ENCODE measurements around the gene SCFD2.

DNA sequence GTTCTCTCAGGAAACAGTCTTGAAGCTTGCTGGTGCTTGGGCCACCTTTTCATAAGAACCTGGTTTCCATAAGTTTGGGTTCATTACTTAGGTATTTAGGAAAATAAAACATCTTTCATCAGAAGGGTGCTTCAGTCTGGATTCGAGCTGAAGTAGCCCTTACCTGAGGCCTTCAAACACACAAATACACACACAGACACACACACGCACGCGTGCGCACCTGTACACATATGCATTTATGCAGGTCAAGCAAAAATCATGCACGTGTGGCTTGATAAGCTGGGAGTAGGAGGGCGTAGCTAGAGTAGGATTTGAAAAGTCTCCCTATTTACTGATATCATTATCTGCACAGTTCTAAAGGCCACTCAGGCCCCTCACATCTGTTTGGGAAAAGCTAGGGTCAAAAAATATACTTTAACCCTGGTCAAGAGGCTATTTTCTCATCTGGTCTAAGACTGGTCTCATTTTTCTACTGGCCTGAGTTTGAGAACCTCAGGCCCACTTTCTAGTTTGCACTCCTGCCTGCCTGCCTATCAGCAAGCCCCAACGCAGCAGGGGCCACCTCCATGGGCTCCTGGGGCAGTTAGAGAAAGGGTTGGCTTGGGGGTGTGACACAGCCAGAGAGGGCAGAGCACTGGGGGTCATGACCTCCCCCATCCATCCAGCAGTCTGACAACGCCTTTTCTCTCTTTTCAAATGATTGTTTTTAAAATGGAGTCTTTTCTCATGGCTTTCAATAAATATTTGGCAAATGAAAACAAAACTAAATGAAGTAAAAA is 439.5 kb downstream of the SCFD2 start:
- TF ChIP-seq, protein P1, sequence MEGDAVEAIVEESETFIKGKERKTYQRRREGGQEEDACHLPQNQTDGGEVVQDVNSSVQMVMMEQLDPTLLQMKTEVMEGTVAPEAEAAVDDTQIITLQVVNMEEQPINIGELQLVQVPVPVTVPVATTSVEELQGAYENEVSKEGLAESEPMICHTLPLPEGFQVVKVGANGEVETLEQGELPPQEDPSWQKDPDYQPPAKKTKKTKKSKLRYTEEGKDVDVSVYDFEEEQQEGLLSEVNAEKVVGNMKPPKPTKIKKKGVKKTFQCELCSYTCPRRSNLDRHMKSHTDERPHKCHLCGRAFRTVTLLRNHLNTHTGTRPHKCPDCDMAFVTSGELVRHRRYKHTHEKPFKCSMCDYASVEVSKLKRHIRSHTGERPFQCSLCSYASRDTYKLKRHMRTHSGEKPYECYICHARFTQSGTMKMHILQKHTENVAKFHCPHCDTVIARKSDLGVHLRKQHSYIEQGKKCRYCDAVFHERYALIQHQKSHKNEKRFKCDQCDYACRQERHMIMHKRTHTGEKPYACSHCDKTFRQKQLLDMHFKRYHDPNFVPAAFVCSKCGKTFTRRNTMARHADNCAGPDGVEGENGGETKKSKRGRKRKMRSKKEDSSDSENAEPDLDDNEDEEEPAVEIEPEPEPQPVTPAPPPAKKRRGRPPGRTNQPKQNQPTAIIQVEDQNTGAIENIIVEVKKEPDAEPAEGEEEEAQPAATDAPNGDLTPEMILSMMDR (IDR thresholded peaks at IDR 0.05), result no peak
- TF ChIP-seq POLR2A (IDR thresholded peaks at IDR 0.05) (no peak), EP300 (IDR thresholded peaks at IDR 0.05) (no peak)

Measured in sigmoid colon (tissue), 4 donors.